T-helper 2 cell treated with Interferon-gamma antibody and Interleukin-4, amounts not matched to agents 5 μg/mL and 100 μg/mL, for 36 hours (primary cell): ENCODE data around the gene FANCL.
"Not testable (repeated sequence)": the region's sequence is repeated elsewhere in the genome, so short reads cannot be mapped to it uniquely, and the experiment has no call there.

ENCODE experiments used
- DNase-seq: peaks from one replicate; pipeline ENCODE4 v3.0.0; 2021; ENCODE audit warnings: low spot score
- H3K27ac Mint-ChIP-seq: one replicate; pipeline ENCODE4 v1.8.0; 2021; ENCODE audit warnings: mild to moderate bottlenecking, mixed read lengths
- H3K27me3 Mint-ChIP-seq: one replicate; pipeline ENCODE4 v1.8.0; 2021; ENCODE audit warnings: low read depth, mixed read lengths
- H3K36me3 Mint-ChIP-seq: one replicate; pipeline ENCODE4 v1.8.0; 2021; ENCODE audit warnings: low read depth, mixed read lengths
- H3K4me1 Mint-ChIP-seq: one replicate; pipeline ENCODE4 v1.8.0; 2021; ENCODE audit warnings: low read depth, mixed read lengths
- H3K4me3 Mint-ChIP-seq: one replicate; pipeline ENCODE4 v1.8.0; 2022; ENCODE audit warnings: mild to moderate bottlenecking, moderate library complexity, mixed read lengths
- H3K9me3 Mint-ChIP-seq: one replicate; pipeline ENCODE4 v1.8.0; 2021; ENCODE audit warnings: mixed read lengths

FANCL gene

DNA sequence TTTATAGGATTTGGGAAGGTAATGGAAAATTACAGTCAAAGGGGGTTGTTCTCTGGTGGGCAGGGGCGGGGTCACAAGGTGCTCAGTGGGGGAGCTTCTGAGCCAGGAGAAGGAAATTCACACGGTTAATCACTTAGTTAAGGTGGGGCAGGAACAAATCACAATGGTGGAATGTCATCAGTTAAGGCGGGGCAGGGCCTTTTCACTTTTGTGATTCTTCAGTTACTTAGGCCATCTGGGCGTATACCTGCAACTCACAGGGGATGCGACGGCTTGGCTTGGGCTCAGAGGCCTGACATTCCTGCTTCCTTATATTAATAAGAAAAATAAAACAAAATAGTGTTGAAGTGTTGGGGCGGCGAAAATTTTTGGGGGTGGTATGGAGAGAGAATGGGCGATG is 127.6 kb downstream of the FANCL start:
- not testable (repeated sequence) for H3K36me3 Mint-ChIP-seq, H3K27me3 Mint-ChIP-seq

DNA sequence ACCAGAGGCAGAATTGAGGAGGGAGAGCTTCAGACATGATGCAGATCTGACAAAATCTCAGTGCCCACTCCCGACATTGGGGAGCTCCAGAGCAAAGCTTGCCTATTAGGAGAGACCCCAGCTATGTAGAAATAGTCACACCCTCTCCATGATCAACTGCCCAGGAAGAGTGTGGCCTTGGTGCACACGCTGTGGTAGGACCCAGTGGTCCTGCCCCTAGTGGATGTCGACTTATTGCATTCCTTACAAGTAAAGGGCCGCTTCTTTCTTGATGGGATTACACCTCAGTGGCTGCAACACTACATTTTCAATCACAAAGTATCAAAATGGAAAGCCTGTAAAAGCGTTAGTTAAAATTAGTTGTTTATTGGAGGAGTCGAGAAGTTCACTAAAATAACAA is 130.4 kb downstream of the FANCL start:
- DNase-seq: no peak
- Mint-ChIP-seq H3K36me3 (peaks cover 3% of the 10 kb centered on the region), H3K27ac (no peak overlapping the region), H3K4me3 (no peak overlapping the region), H3K27me3 (no peaks in the 10 kb centered on the region), H3K4me1 (peaks cover 1% of the 10 kb centered on the region), H3K9me3 (no peaks in the 10 kb centered on the region)

More for the DNA sequence above, 127.6 kb downstream of the FANCL start:
- not testable (repeated sequence) for H3K4me3 Mint-ChIP-seq, H3K4me1 Mint-ChIP-seq, H3K9me3 Mint-ChIP-seq, H3K27ac Mint-ChIP-seq, DNase-seq

DNA sequence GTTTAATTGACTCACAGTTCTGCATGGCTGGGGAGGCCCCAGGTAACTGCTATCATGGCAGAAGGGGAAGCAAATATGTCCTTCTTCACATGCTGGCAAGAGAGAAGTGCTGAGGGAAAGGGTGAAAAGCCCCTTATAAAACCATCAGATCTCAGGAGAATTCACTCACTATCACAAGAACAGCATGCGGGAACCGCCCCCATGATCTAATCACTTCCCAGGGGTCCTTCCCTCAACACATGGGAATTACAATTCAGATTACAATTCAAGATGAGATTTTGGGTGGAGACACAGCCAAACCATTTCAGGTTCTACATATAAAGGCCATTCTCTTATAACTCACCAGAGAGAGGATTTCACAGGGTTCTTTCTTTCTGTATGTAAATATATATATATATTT is 131.6 kb downstream of the FANCL start:
- Mint-ChIP-seq H3K36me3 (peaks cover 3% of the 10 kb centered on the region), H3K9me3 (no peaks in the 10 kb centered on the region), H3K27ac (no peak overlapping the region)

More for the DNA sequence above, 131.6 kb downstream of the FANCL start:
- no peak for DNase-seq
- Mint-ChIP-seq H3K4me3 (no peak overlapping the region), H3K27me3 (no peaks in the 10 kb centered on the region), H3K4me1 (peaks cover 1% of the 10 kb centered on the region)
